ENCODE measurements around the gene TCF7. TPM values are rescaled to one million over a fixed set of nuclear protein-coding genes. Genes with fewer than 3 reads are reported as not detected.

TCF7 gene
- total RNA-seq, 1 donor from 2014 or later, result under 0.01 TPM

DNA sequence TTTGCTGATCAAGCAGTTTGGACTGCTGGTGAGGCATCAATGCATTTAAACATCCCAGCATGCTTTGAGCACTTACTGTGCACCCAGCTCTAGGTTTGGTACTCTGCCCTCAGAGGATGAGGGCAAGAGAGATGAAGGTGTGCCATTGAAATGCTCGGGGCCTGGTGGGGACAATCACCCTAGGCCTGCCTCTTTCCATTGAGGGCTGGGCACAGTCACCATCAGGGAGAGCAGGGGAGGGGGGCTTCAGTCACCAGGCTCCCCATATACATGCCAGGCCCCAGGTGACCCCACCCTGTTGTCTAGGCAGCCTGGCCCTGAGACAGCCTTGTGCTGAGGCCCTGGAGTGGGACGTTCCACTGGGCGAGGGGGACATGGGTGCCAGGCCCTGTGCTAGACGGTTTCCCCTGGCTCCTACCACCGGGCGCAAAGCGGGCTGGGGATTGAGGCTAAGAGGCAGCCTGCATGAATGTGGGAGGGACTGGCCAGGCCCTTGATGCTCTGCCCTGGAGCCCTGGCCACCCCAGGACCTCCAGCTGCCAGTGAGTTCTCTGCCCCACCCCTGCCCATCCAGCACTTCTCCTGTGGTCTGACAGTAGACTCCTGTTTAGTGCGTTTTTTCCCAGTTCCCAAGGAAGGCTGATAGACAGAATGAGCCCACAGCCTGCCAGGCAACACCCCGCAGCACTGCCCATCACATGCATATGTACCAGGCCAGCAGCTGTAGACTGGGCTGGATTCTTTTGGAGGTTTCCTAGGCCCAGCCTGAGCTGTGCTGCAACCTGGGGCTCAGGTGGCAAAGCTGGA lies 18.9 kb downstream of the TCF7 start:
- H3K27me3 ChIP-seq (ENCODE audit: control insufficient read depth, insufficient read depth, low read length), result no peaks in the 10 kb centered on the region
- H3K4me3 ChIP-seq (ENCODE audit: low read depth, low read length), result no peak overlapping the region
- DNase-seq (ENCODE audit: low read depth) (no peak), FAIRE-seq (peak; percentile 62)
- H3K36me3 ChIP-seq (ENCODE audit: control insufficient read depth, insufficient read depth, low read length), result peaks cover 6% of the 10 kb centered on the region
- TF ChIP-seq, protein P1, sequence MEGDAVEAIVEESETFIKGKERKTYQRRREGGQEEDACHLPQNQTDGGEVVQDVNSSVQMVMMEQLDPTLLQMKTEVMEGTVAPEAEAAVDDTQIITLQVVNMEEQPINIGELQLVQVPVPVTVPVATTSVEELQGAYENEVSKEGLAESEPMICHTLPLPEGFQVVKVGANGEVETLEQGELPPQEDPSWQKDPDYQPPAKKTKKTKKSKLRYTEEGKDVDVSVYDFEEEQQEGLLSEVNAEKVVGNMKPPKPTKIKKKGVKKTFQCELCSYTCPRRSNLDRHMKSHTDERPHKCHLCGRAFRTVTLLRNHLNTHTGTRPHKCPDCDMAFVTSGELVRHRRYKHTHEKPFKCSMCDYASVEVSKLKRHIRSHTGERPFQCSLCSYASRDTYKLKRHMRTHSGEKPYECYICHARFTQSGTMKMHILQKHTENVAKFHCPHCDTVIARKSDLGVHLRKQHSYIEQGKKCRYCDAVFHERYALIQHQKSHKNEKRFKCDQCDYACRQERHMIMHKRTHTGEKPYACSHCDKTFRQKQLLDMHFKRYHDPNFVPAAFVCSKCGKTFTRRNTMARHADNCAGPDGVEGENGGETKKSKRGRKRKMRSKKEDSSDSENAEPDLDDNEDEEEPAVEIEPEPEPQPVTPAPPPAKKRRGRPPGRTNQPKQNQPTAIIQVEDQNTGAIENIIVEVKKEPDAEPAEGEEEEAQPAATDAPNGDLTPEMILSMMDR (IDR thresholded peaks at IDR 0.05; ENCODE audit: insufficient read depth, low read length, severe bottlenecking), result no peak

DNA sequence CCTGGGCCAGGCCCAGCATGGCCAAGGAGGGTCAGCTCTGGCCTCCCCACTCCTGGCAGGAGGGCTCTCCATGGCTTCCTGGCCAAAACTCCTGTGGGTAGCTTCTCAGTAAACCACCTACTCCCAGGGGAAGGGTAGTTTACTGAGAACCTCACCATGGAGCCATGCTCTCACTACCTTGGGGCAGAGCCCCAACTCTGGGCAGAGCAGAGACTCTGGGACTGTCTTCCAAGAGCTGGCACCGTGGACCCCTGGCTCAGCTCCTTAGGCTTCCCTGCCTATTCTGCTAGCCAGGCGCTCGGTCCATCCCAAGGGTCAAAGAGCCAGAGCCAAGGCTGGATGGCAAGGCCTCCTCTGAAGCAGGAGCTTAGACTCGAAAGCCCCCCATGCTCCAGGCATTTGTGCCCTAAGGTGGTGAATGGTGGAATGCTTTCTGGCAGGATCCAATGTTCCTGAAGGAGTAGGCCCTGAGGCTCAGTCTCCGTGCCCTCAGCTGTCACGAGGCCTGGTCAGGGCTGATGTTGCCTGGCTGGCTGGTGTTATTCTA lies 19.6 kb downstream of the TCF7 start:
- no peak for DNase-seq (ENCODE audit: low read depth)
- H3K36me3 ChIP-seq (ENCODE audit: control insufficient read depth, insufficient read depth, low read length), result peaks cover 6% of the 10 kb centered on the region
- TF ChIP-seq, protein P1 (IDR thresholded peaks at IDR 0.05; ENCODE audit: insufficient read depth, low read length, severe bottlenecking), result no peak
- no peaks in the 10 kb centered on the region for H3K27me3 ChIP-seq (ENCODE audit: control insufficient read depth, insufficient read depth, low read length)
- no peak for FAIRE-seq
- no peak overlapping the region for H3K4me3 ChIP-seq (ENCODE audit: low read depth, low read length)

DNA sequence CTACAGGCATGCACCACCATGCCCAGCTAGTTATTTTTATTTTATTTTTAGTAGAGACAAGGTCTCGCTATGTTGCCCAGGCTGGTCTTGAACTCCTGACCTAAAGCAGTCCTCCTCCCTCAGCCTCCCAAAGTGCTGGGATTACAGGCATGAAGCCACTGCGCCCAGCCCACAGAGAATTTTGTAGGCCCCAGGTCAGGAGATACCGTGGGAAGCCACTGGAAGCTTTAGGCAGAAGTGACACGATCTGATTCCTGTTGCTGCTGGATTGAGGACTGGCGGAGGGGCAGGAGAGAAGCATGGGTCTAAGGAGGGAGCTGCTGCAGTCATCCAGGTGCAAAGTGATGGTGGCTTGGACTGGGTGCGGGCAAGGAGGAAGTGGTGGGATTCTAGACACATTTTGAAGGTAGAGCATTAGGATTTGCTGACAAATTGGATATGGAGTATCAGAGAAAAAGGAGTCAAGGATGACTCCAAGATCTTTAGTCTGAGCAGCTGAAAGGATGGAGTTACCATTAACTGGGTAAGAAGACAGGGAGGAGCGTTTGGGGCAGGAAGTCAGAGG lies 20.7 kb downstream of the TCF7 start:
- Histone ChIP-seq H3K4me3 (ENCODE audit: low read depth, low read length) (no peak overlapping the region), H3K27me3 (ENCODE audit: control insufficient read depth, insufficient read depth, low read length) (no peaks in the 10 kb centered on the region), H3K36me3 (ENCODE audit: control insufficient read depth, insufficient read depth, low read length) (peaks cover 8% of the 10 kb centered on the region)
- no peak for FAIRE-seq
- DNase-seq (ENCODE audit: low read depth), result no peak
- TF ChIP-seq, protein P1 (IDR thresholded peaks at IDR 0.05; ENCODE audit: insufficient read depth, low read length, severe bottlenecking), result no peak

DNA sequence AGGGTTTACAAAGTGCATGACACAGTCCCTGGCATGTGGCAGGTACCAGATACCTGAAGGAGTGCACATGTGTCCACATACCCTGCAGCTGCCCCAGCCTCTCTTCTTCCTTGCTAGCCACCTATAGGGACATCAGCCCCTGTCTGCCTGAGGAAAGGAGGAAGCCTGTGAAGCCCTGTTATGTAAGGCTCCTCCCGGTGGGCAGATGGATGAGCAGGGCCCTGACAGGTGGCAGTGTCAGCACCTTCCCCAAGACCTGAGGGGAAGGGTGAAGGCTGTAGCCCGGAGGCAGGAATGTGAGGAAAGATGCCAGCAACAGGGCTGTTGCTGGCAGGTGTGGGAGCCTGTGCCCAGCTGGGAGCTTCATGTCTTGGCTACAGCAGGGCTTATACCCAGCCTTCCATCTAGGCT lies 21.7 kb downstream of the TCF7 start:
- Histone ChIP-seq H3K27me3 (ENCODE audit: control insufficient read depth, insufficient read depth, low read length) (no peaks in the 10 kb centered on the region), H3K36me3 (ENCODE audit: control insufficient read depth, insufficient read depth, low read length) (peaks cover 9% of the 10 kb centered on the region), H3K4me3 (ENCODE audit: low read depth, low read length) (no peak overlapping the region)
- FAIRE-seq (no peak), DNase-seq (ENCODE audit: low read depth) (no peak)
- TF ChIP-seq, protein P1 (IDR thresholded peaks at IDR 0.05; ENCODE audit: insufficient read depth, low read length, severe bottlenecking), result no peak

DNA sequence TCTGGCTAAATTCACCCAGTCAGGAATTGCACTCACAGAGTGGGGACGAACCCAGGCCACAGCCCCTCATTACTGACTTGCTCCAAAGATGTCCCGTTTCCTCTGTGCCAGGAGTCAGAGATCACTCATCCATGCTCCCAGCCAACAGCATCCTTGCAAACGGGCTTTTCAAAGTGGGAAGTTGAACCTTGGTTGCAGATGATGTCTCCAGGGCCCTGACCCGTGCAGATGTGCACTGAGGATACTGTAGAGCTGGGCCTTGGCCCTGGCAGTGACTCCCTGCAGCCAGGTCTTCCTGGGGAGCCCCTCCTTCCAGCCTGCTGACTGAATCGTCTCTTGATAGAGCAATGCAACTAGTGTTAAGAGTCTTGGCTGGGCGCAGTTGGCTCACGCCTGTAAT lies 22.3 kb downstream of the TCF7 start:
- H3K4me3 ChIP-seq (ENCODE audit: low read depth, low read length), result no peak overlapping the region
- no peaks in the 10 kb centered on the region for H3K27me3 ChIP-seq (ENCODE audit: control insufficient read depth, insufficient read depth, low read length)
- TF ChIP-seq, protein P1 (IDR thresholded peaks at IDR 0.05; ENCODE audit: insufficient read depth, low read length, severe bottlenecking), result no peak
- DNase-seq (ENCODE audit: low read depth) (no peak), FAIRE-seq (no peak)
- H3K36me3 ChIP-seq (ENCODE audit: control insufficient read depth, insufficient read depth, low read length), result peaks cover 9% of the 10 kb centered on the region

All from bronchial epithelial cell (primary cell).